ENCODE measurements around the gene USP33. TPM values are rescaled to one million over a fixed set of nuclear protein-coding genes. Genes with fewer than 3 reads are reported as not detected.

Gene USP33
- total and polyA plus RNA-seq, 9 of the 15 experiments (the other 6 are each of a cell fraction or from before 2014, with no cell fraction given) = 22.4 to 83.5 (median 44.7) TPM

GRCh38 chr1:77759071-77760028 lies at the start of gene USP33 (continued):
- TF ChIP-seq ARID4B (CRISPR knock-in tag; IDR thresholded peaks at IDR 0.05) (0 out of 2 replicates have a peak, but pooled peaks have one; percentile 56), ZNF583 (CRISPR knock-in tag; IDR thresholded peaks at IDR 0.05) (no peak), TSHZ1 (CRISPR knock-in tag; IDR thresholded peaks at IDR 0.05) (no peak), ZNF764 (CRISPR knock-in tag; IDR thresholded peaks at IDR 0.05; ENCODE audit: low read depth) (no peak), ZNF41 (CRISPR knock-in tag; conservative IDR thresholded peaks at IDR 0.05) (no peak), NBN (IDR thresholded peaks at IDR 0.05; ENCODE audit: low read depth) (no peak), ZNF717 (CRISPR knock-in tag; IDR thresholded peaks at IDR 0.05) (0 out of 2 replicates have a peak, but pooled peaks have one; percentile 33), SMARCB1 (IDR thresholded peaks at IDR 0.05; ENCODE audit: insufficient read length, low read depth) (no peak), HDAC1 (IDR thresholded peaks at IDR 0.05) (peak in 1 of 2 experiments; percentile 75; a peak in 2 of 4 replicates), RNF219 (CRISPR knock-in tag; IDR thresholded peaks at IDR 0.05) (no peak), NFIX (CRISPR knock-in tag; IDR thresholded peaks at IDR 0.05; ENCODE audit: low read depth) (no peak), ARID3B (CRISPR knock-in tag; IDR thresholded peaks at IDR 0.05; ENCODE audit: borderline replicate concordance) (no peak), MYBL2 (IDR thresholded peaks at IDR 0.05; ENCODE audit: low read depth) (no peak), MYBL2 (CRISPR knock-in tag; IDR thresholded peaks at IDR 0.05; ENCODE audit: borderline replicate concordance) (no peak), POLR2H (tag; IDR thresholded peaks at IDR 0.05; ENCODE audit: low read depth) (no peak)
